DND-41 (cell line): ENCODE measurements around the gene NHLRC4.

ENCODE experiments used
- CTCF ChIP-seq: IDR thresholded peaks from 2 replicates; pipeline ENCODE4 v1.5.1; 2012; ENCODE audit warnings: borderline replicate concordance, low read length, moderate library complexity, mild to moderate bottlenecking; ENCODE audit not compliant: poor library complexity, severe bottlenecking; ENCODE audit errors: extremely low read depth
- EZH2 ChIP-seq: IDR thresholded peaks from 3 replicates; pipeline ENCODE4 v1.6.1; 2012; ENCODE audit warnings: borderline replicate concordance, low read depth, mild to moderate bottlenecking, moderate library complexity, low read length, inconsistent platforms; ENCODE audit not compliant: severe bottlenecking

GRCh38 chr16:561957-562938, 4.6 kb upstream of the NHLRC4 start:
- no peak for TF ChIP-seq CTCF
- no peak for TF ChIP-seq EZH2
